ENCODE results near the gene MAP4K4. TPM values are rescaled to one million over a fixed set of nuclear protein-coding genes. Genes with fewer than 3 reads are reported as not detected.

MAP4K4 gene
- polyA plus RNA-seq, 1 experiment: 53.5 TPM

GRCh38 chr2:101828257-101828656 lies 130.8 kb downstream of the MAP4K4 start:
- CTCF ChIA-PET: interaction anchor here (0.6 to 5.8 kb wide), 12 partner anchors 8 to 486 kb away, joined by 3 to 45 read pairs (median 4); partner anchors contain the start of gene MAP4K4
- TF ChIP-seq CTCF (IDR thresholded peaks at IDR 0.05; ENCODE audit: insufficient read depth, low read depth, low read length): no peak
- Histone ChIP-seq H3K36me3 (ENCODE audit: control insufficient read depth, insufficient read depth, low read length) (peaks cover 10% of the 10 kb centered on the region), H3K27me3 (ENCODE audit: control insufficient read depth, insufficient read depth, low read length) (no peaks in the 10 kb centered on the region), H3K4me3 (ENCODE audit: low read depth, low read length) (no peak overlapping the region)
- DNase-seq (ENCODE audit: low read depth): no peak
- POLR2A ChIA-PET: no interaction called here

- Histone ChIP-seq H3K4me3 (ENCODE audit: low read depth, low read length) (no peak overlapping the region), H3K36me3 (ENCODE audit: control insufficient read depth, insufficient read depth, low read length) (peaks cover 10% of the 10 kb centered on the region), H3K27me3 (ENCODE audit: control insufficient read depth, insufficient read depth, low read length) (no peaks in the 10 kb centered on the region)
- no peak for TF ChIP-seq CTCF (IDR thresholded peaks at IDR 0.05; ENCODE audit: insufficient read depth, low read depth, low read length)
- POLR2A ChIA-PET: no interaction called here
- CTCF ChIA-PET: interaction anchor here (0.8 to 5.8 kb wide), 12 partner anchors 8 to 486 kb away, joined by 3 to 45 read pairs (median 4); partner anchors contain the start of gene MAP4K4
- no peak for DNase-seq (ENCODE audit: low read depth)
Observed at GRCh38 chr2:101828673-101829334, 131.3 kb downstream of the MAP4K4 start.

- DNase-seq (ENCODE audit: low read depth): no peak
- POLR2A ChIA-PET: no interaction called here
- Histone ChIP-seq H3K36me3 (ENCODE audit: control insufficient read depth, insufficient read depth, low read length) (peaks cover 10% of the 10 kb centered on the region), H3K4me3 (ENCODE audit: low read depth, low read length) (no peak overlapping the region), H3K27me3 (ENCODE audit: control insufficient read depth, insufficient read depth, low read length) (no peaks in the 10 kb centered on the region)
- CTCF ChIA-PET: interaction anchor here (0.8 to 5.8 kb wide), 8 partner anchors 58 to 487 kb away, joined by 3 to 45 read pairs (median 4); partner anchors contain the start of gene MAP4K4
- TF ChIP-seq CTCF (IDR thresholded peaks at IDR 0.05; ENCODE audit: insufficient read depth, low read depth, low read length): no peak
Observed at GRCh38 chr2:101829429-101829828, 131.9 kb downstream of the MAP4K4 start.

GRCh38 chr2:101830146-101830545 lies 132.6 kb downstream of the MAP4K4 start:
- no peaks in the 10 kb centered on the region for H3K27me3 ChIP-seq (ENCODE audit: control insufficient read depth, insufficient read depth, low read length)
- ChIA-PET POLR2A (no interaction called here), CTCF (interaction anchor here (0.9 to 5.8 kb wide), 12 partner anchors 9 to 413 kb away, joined by 3 to 45 read pairs (median 5); no protein-coding TSS in a partner anchor)
- H3K4me3 ChIP-seq (ENCODE audit: low read depth, low read length): no peak overlapping the region
- DNase-seq (ENCODE audit: low read depth): no peak
- no peak for TF ChIP-seq CTCF (IDR thresholded peaks at IDR 0.05; ENCODE audit: insufficient read depth, low read depth, low read length)
- H3K36me3 ChIP-seq (ENCODE audit: control insufficient read depth, insufficient read depth, low read length): peaks cover 9% of the 10 kb centered on the region

GRCh38 chr2:101830555-101830954 lies 133.0 kb downstream of the MAP4K4 start:
- TF ChIP-seq CTCF (IDR thresholded peaks at IDR 0.05; ENCODE audit: insufficient read depth, low read depth, low read length): no peak
- POLR2A ChIA-PET: no interaction called here
- CTCF ChIA-PET: interaction anchor here (0.8 to 5.8 kb wide), 22 partner anchors 9 to 495 kb away, joined by 3 to 45 read pairs (median 4); no protein-coding TSS in a partner anchor
- Histone ChIP-seq H3K36me3 (ENCODE audit: control insufficient read depth, insufficient read depth, low read length) (peaks cover 8% of the 10 kb centered on the region), H3K27me3 (ENCODE audit: control insufficient read depth, insufficient read depth, low read length) (no peaks in the 10 kb centered on the region), H3K4me3 (ENCODE audit: low read depth, low read length) (no peak overlapping the region)
- DNase-seq (ENCODE audit: low read depth): no peak

All from BJ (cell line).